IMR-90 (cell line): ENCODE results near the gene U2SURP. TPM values are rescaled to one million over a fixed set of nuclear protein-coding genes. Genes with fewer than 3 reads are reported as not detected.

Source experiments
- ATAC-seq: fragments of 200-7000 bp; cut with Tn5 transposase; 2 replicates; pipeline ENCODE4 v1.9.1; 2020; ENCODE audit warnings: low read depth, mild to moderate bottlenecking, moderate library complexity
- BruUV-seq: library from RNA; stranded (reverse); fragments of 400-500 nt; replicated peaks from 2 replicates; lab custom pipeline; 2021; lab: Mats Ljungman, UMichigan
- CTCF ChIA-PET: fragments of 300-600 bp; formaldehyde crosslinking; extraction: SDS; loops from one replicate; lab custom pipeline; 2021; ENCODE audit warnings: antibody characterized with exemption; lab: Yijun Ruan, JAX
- POLR2A ChIA-PET: fragments of 300-600 bp; sonication (Branson Sonifier 250); formaldehyde crosslinking; loops from one replicate; lab custom pipeline; 2022; ENCODE audit warnings: antibody characterized with exemption; ENCODE audit not compliant: unreplicated experiment; lab: Charles Lee
- DNase-seq: peaks from one replicate; pipeline ENCODE4 v3.0.0; 2013
- H2AFZ ChIP-seq: replicated peaks from 2 replicates; pipeline ENCODE3; 2013; ENCODE audit warnings: low read length, mild to moderate bottlenecking; ENCODE audit not compliant: poor library complexity
- H2AK5ac ChIP-seq: 2 replicates; pipeline ENCODE4 v1.6.1; 2013; ENCODE audit warnings: low read depth, low read length, inconsistent platforms
- H2AK9ac ChIP-seq: replicated peaks from 2 replicates; pipeline ENCODE3; 2013; ENCODE audit warnings: mild to moderate bottlenecking, low read depth, low read length, moderate library complexity; ENCODE audit not compliant: poor library complexity
- H2BK120ac ChIP-seq: 2 replicates; pipeline ENCODE4 v1.6.1; 2013; ENCODE audit warnings: low read depth, low read length, inconsistent platforms
- H2BK15ac ChIP-seq: 3 replicates; pipeline ENCODE4 v1.6.1; 2013; ENCODE audit warnings: low read depth, low read length, inconsistent platforms
- H2BK20ac ChIP-seq: 2 replicates; pipeline ENCODE4 v1.6.1; 2013; ENCODE audit warnings: low read depth, mild to moderate bottlenecking, inconsistent platforms, low read length, moderate library complexity
- H2BK5ac ChIP-seq: 2 replicates; pipeline ENCODE4 v1.6.1; 2013; ENCODE audit warnings: mild to moderate bottlenecking, low read depth, low read length, inconsistent platforms; ENCODE audit not compliant: poor library complexity, severe bottlenecking
- H3K14ac ChIP-seq: replicated peaks from 2 replicates; pipeline ENCODE4 v1.6.1; 2013; ENCODE audit warnings: low read depth, low read length, inconsistent platforms
- H3K18ac ChIP-seq: 2 replicates; pipeline ENCODE4 v1.6.1; 2013; ENCODE audit warnings: low read depth, low read length, control low read depth
- H3K23ac ChIP-seq: 2 replicates; pipeline ENCODE4 v1.6.1; 2013; ENCODE audit warnings: low read depth, low read length, inconsistent platforms
- H3K27ac ChIP-seq: 2 replicates; pipeline ENCODE4 v1.5.1; 2013; ENCODE audit warnings: mild to moderate bottlenecking, control low read depth, low read length; ENCODE audit not compliant: insufficient read depth
- H3K27me3 ChIP-seq: 2 replicates; pipeline ENCODE4 v1.6.1; 2013; ENCODE audit warnings: low read length; ENCODE audit not compliant: control insufficient read depth, insufficient read depth
- H3K36me3 ChIP-seq: 2 replicates; pipeline ENCODE4 v1.6.1; 2013; ENCODE audit warnings: low read length, mixed read lengths; ENCODE audit not compliant: control insufficient read depth, insufficient read depth
- H3K4ac ChIP-seq: 2 replicates; pipeline ENCODE4 v1.6.1; 2013; ENCODE audit warnings: low read depth, low read length, inconsistent platforms
- H3K4me1 ChIP-seq: 2 replicates; pipeline ENCODE4 v1.6.1; 2013; ENCODE audit warnings: low read length, mixed read lengths; ENCODE audit not compliant: control insufficient read depth, insufficient read depth
- H3K4me2 ChIP-seq: 2 replicates; pipeline ENCODE4 v1.6.1; 2013; ENCODE audit warnings: low read depth, mild to moderate bottlenecking, control low read depth, low read length, moderate library complexity
- H3K4me3 ChIP-seq: 2 replicates; pipeline ENCODE4 v1.5.1; 2013; ENCODE audit warnings: low read depth, mild to moderate bottlenecking, control low read depth, low read length, moderate library complexity; ENCODE audit not compliant: insufficient read depth
- H3K56ac ChIP-seq: 2 replicates; pipeline ENCODE4 v1.6.1; 2013; ENCODE audit warnings: low read length, inconsistent platforms; ENCODE audit not compliant: insufficient read depth; ENCODE audit errors: extremely low read depth
- H3K79me1 ChIP-seq, 2 experiments: 2 replicates each; pipeline ENCODE4 v1.6.1; 2013; ENCODE audit warnings: low read length in 2 of 2, inconsistent platforms in 1 of 2, low read depth in 1 of 2
- H3K9ac ChIP-seq: 2 replicates; pipeline ENCODE4 v1.6.1; 2013; ENCODE audit warnings: low read depth, low read length, control low read depth
- H3K9me1 ChIP-seq: 2 replicates; pipeline ENCODE4 v1.6.1; 2013; ENCODE audit warnings: low read length, inconsistent platforms; ENCODE audit not compliant: insufficient read depth
- H3K9me3 ChIP-seq: 2 replicates; pipeline ENCODE4 v1.6.1; 2013; ENCODE audit warnings: low read length; ENCODE audit not compliant: control insufficient read depth, insufficient read depth
- H4K20me1 ChIP-seq: 2 replicates; pipeline ENCODE4 v1.6.1; 2013; ENCODE audit warnings: low read length, inconsistent platforms; ENCODE audit not compliant: insufficient read depth
- H4K5ac ChIP-seq: 2 replicates; pipeline ENCODE4 v1.6.1; 2013; ENCODE audit warnings: mild to moderate bottlenecking, low read depth, low read length, control low read depth
- H4K8ac ChIP-seq, 2 experiments: 2 replicates each; pipeline ENCODE4 v1.6.1; 2013; ENCODE audit warnings: low read depth in 2 of 2, low read length in 2 of 2, control low read depth in 1 of 2, inconsistent platforms in 1 of 2
- H4K91ac ChIP-seq: 2 replicates; pipeline ENCODE4 v1.6.1; 2013; ENCODE audit warnings: low read depth, low read length, inconsistent platforms; ENCODE audit not compliant: insufficient read depth
- BHLHE40 ChIP-seq: fragments of 150-350 bp; IDR thresholded peaks from 2 replicates; pipeline ENCODE4 v1.6.1; 2016; ENCODE audit warnings: mild to moderate bottlenecking, low read depth, low read length
- CEBPB ChIP-seq: IDR thresholded peaks from 2 replicates; pipeline ENCODE4 v1.6.1; 2012; ENCODE audit warnings: low read depth, low read length, improper control_type of control experiment
- CTCF ChIP-seq: conservative IDR thresholded peaks from 2 replicates; pipeline ENCODE4 v1.5.1; 2012; ENCODE audit warnings: mild to moderate bottlenecking, low read depth, low read length, improper control_type of control experiment
- FOS ChIP-seq: fragments of 150-350 bp; IDR thresholded peaks from 2 replicates; pipeline ENCODE4 v1.6.1; 2016; ENCODE audit warnings: low read depth, low read length
- MAFK ChIP-seq: IDR thresholded peaks from 2 replicates; pipeline ENCODE4 v1.6.1; 2012; ENCODE audit warnings: low read depth, low read length, improper control_type of control experiment
- MAZ ChIP-seq: IDR thresholded peaks from 2 replicates; pipeline ENCODE4 v1.6.1; 2012; ENCODE audit warnings: low read depth, mild to moderate bottlenecking, low read length, improper control_type of control experiment, moderate library complexity, borderline replicate concordance
- MXI1 ChIP-seq: IDR thresholded peaks from 2 replicates; pipeline ENCODE4 v1.6.1; 2012; ENCODE audit warnings: low read depth, mild to moderate bottlenecking, low read length, moderate library complexity, borderline replicate concordance
- POLR2A ChIP-seq: IDR thresholded peaks from 2 replicates; pipeline ENCODE4 v1.6.1; 2012; ENCODE audit warnings: mild to moderate bottlenecking, low read depth, low read length
- RAD21 ChIP-seq: IDR thresholded peaks from 2 replicates; pipeline ENCODE4 v1.6.1; 2012; ENCODE audit warnings: low read length, improper control_type of control experiment
- RCOR1 ChIP-seq: IDR thresholded peaks from 2 replicates; pipeline ENCODE4 v1.6.1; 2012; ENCODE audit warnings: mild to moderate bottlenecking, low read length, improper control_type of control experiment; ENCODE audit not compliant: insufficient replicate concordance
- RFX5 ChIP-seq: IDR thresholded peaks from 2 replicates; pipeline ENCODE4 v1.8.0; 2012; ENCODE audit warnings: low read depth, mild to moderate bottlenecking, low read length, moderate library complexity
- SMC3 ChIP-seq: fragments of 150-350 bp; IDR thresholded peaks from 2 replicates; pipeline ENCODE4 v1.6.1; 2016; ENCODE audit warnings: low read depth, mild to moderate bottlenecking, antibody characterized with exemption, low read length, moderate library complexity
- WGBS, 2 experiments: methylation state at CpG; one replicate each; pipeline versions ENCODE4 v1.1.5 to v1.1.7; 2013; ENCODE audit warnings: missing lambda C conversion rate in 2 of 2; ENCODE audit not compliant: insufficient read length in 1 of 2; ENCODE audit errors: extremely low coverage in 2 of 2; 5-methylcytosine and 5-hydroxymethylcytosine counted together
- dilution Hi-C: fragments of 300-500 bp; cut with HindIII; formaldehyde crosslinking; loops from one replicate; pipeline ENCODE4 v1.14.3; 2018; ENCODE audit warnings: low sequenced_read_pairs; ENCODE audit not compliant: unreplicated experiment
- in situ Hi-C: fragments of 300-500 bp; cut with MboI; formaldehyde crosslinking; loops from 3 replicates; pipeline ENCODE4 v1.14.3; 2019; ENCODE audit warnings: low sequenced_read_pairs, inconsistent platforms, mixed read lengths
- intact Hi-C: fragments of 100-400 bp; cut with micrococcal nuclease; formaldehyde crosslinking; loops from 2 replicates; pipeline ENCODE4 v1.10.0; 2022
- polyA plus RNA-seq, 3 experiments: library from polyadenylated mRNA; depleted of rRNA; stranded (reverse); fragments of >200 nt; gene quantifications; 2 replicates each; pipeline ENCODE4 v1.2.3, GENCODE V29; 2012; ENCODE audit warnings: low replicate concordance in 1 of 3
- total RNA-seq: library from RNA; depleted of rRNA; stranded (reverse); fragments of >200 nt; gene quantifications from 2 replicates; pipeline ENCODE4 v1.2.3, GENCODE V29; 2012
- TF ChIP-seq, protein P1 (sequence below): fragments of 150-350 bp; IDR thresholded peaks from 2 replicates; pipeline ENCODE4 v1.6.1; 2017; ENCODE audit warnings: mild to moderate bottlenecking, antibody characterized with exemption, low read length, low read depth
- TF ChIP-seq, protein P2 (sequence below): fragments of 150-350 bp; IDR thresholded peaks from 2 replicates; pipeline ENCODE4 v1.6.1; 2016; ENCODE audit warnings: low read depth, mild to moderate bottlenecking, low read length, moderate library complexity, borderline replicate concordance

The U2SURP gene
- total and polyA plus RNA-seq, 2 of the 4 experiments (the other 2 are of a cell fraction), result 24.8 to 29.4 TPM

- Histone ChIP-seq H2BK5ac (no peak overlapping the region), H2AK9ac (no peak overlapping the region), H3K9me3 (no peaks in the 10 kb centered on the region), H3K56ac (no peak overlapping the region), H3K27me3 (no peaks in the 10 kb centered on the region; the same call in 1 of the 2 replicates), H2AK5ac (no peak overlapping the region), H4K20me1 (0 out of 2 replicates have a peak, but pooled peaks cover 3% of the 10 kb centered on the region), H4K5ac (no peak overlapping the region), H2BK20ac (no peak overlapping the region), H2AFZ (no peak overlapping the region), H3K36me3 (no peaks in the 10 kb centered on the region), H3K18ac (no peak overlapping the region), H3K79me1 (peaks cover 7 to 16% of the 10 kb centered on the region in 2 experiments; a peak in 2 of 4 replicates), H3K4me2 (no peak overlapping the region), H4K8ac (no peak overlapping the region), H3K9ac (no peak overlapping the region), H3K4ac (no peak overlapping the region), H4K91ac (no peak overlapping the region), H3K14ac (no peak overlapping the region), H2BK120ac (no peak overlapping the region), H3K23ac (no peak overlapping the region), H3K4me3 (no peak overlapping the region), H3K27ac (no peak overlapping the region), H2BK15ac (no peak overlapping the region), H3K9me1 (no peaks in the 10 kb centered on the region; the same call in 1 of the 2 replicates), H3K4me1 (peaks cover 3% of the 10 kb centered on the region; the same call in 1 of the 2 replicates)
- TF ChIP-seq RCOR1 (no peak), FOS (no peak), CEBPB (no peak), SMC3 (no peak), MAFK (no peak), MXI1 (no peak), RAD21 (no peak), BHLHE40 (no peak), POLR2A (no peak), RFX5 (no peak), CTCF (no peak), MAZ (no peak)
- TF ChIP-seq, protein P1, sequence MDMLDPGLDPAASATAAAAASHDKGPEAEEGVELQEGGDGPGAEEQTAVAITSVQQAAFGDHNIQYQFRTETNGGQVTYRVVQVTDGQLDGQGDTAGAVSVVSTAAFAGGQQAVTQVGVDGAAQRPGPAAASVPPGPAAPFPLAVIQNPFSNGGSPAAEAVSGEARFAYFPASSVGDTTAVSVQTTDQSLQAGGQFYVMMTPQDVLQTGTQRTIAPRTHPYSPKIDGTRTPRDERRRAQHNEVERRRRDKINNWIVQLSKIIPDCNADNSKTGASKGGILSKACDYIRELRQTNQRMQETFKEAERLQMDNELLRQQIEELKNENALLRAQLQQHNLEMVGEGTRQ, result no peak
- TF ChIP-seq, protein P2, sequence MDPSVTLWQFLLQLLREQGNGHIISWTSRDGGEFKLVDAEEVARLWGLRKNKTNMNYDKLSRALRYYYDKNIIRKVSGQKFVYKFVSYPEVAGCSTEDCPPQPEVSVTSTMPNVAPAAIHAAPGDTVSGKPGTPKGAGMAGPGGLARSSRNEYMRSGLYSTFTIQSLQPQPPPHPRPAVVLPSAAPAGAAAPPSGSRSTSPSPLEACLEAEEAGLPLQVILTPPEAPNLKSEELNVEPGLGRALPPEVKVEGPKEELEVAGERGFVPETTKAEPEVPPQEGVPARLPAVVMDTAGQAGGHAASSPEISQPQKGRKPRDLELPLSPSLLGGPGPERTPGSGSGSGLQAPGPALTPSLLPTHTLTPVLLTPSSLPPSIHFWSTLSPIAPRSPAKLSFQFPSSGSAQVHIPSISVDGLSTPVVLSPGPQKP, result no peak
- no peak for DNase-seq
- no peak for ATAC-seq
- BruUV-seq, result no TSS peak
- in situ Hi-C loops, result no loop called here
- intact Hi-C loops, result no loop called here
- ChIA-PET POLR2A (no interaction called here), CTCF (interaction anchor here (1.2 kb wide), 1 partner anchor 169 kb away, joined by 4 read pairs; no protein-coding TSS in a partner anchor)
- dilution Hi-C loops, result no loop called here
- no CpG with 5 or more reads among the region's 2 CpGs for WGBS, 2 experiments
Measured at GRCh38 chr3:142997330-142997729, 4.0 kb upstream of the U2SURP start.
